ENCODE measurements around the gene MAGEC3.

MAGEC3 gene

GRCh38 chrX:141838016-141838415 is at the start of gene MAGEC3:
MAGEC3 (plus strand) TSS chrX:141838316; CDS start chrX:141838316, 0 bp downstream.
- no peak for DNase-seq (ENCODE audit: low read depth)

GRCh38 chrX:141791856-141792255 is 46.3 kb upstream of the MAGEC3 start:
- peak; percentile 12 for DNase-seq (ENCODE audit: low read depth)

DNA sequence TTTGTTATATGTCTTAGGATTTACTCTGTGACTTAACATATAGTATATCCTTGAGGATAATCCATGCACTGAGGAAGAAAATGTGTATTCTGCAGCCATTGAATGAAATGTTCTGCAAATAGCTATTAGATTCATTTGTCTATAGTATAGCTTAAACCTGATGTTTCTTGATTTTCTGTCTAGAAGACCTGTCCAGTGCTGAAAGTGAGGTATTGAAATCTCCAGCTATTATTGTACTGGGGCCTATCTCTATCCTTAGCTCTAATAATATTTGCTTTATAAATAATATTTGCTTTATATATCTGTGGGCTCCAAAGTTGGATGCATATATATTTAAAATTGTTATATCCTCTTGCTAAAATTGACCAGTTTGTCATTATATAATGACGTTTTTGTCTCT is 26.7 kb upstream of the MAGEC3 start:
- DNase-seq (ENCODE audit: low read depth): no peak

- no peak for DNase-seq (ENCODE audit: low read depth)
Observed at GRCh38 chrX:141814213-141814857, 23.8 kb upstream of the MAGEC3 start.

DNA sequence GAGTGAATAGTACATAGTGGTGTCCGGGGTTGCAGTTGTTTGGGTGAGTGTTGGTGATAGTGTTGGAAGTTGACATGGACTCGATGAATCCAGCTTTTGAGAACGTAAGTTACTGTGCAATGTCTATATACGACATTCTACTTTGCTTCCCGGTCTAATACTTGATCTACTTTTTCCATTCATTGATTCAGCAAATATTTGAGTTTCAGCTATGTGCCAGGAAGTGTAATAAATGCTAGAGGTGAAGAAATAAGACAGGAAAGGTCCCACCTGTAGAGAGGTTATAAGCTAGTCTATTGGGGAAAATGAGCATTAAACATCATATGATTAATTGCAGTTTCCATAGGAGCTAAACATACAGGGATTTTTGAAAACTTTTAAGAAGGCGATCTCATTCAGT is 22.2 kb upstream of the MAGEC3 start:
- DNase-seq (ENCODE audit: low read depth): no peak

DNA sequence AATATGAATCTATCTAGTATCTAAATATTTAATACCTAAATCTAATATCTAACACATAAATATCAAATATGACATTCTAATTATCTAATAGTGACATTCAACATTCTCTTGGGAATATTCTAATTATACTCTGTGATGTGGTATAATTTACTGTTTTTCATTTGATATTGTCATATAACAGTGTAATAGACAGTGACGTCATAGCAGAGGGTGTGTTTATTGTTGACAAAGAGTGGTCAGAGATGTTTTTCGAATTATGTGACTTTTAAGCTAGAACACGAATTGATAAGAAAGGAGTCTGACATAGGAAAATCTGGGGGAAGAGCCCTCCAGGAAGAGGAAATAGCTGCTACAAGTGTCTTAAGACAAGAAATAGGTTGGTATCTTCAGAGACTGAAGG is 5.9 kb upstream of the MAGEC3 start:
- no peak for DNase-seq (ENCODE audit: low read depth)

DNA sequence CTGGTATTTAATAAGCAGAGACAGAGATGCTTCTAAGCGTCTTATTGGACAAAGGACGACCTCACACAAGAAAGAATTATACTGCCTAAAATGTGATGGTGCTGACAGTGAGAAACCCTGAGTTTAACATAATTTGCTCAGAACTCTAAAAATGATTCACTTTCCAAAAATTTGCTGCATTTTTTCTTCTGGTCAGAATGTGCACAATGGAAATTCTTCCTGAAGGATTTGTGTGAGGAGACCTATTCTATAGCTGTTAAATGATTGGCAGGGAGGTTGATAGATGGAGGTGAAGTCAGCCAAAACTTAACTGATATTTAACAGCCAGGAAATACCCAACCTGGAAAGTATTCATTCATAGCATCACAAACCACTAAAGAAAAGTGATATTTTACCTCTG is 1.7 kb downstream of the MAGEC3 start:
- DNase-seq (ENCODE audit: low read depth): peak; percentile 38

GRCh38 chrX:141857479-141857878 is 19.4 kb downstream of the MAGEC3 start:
- no peak for DNase-seq (ENCODE audit: low read depth)

DNA sequence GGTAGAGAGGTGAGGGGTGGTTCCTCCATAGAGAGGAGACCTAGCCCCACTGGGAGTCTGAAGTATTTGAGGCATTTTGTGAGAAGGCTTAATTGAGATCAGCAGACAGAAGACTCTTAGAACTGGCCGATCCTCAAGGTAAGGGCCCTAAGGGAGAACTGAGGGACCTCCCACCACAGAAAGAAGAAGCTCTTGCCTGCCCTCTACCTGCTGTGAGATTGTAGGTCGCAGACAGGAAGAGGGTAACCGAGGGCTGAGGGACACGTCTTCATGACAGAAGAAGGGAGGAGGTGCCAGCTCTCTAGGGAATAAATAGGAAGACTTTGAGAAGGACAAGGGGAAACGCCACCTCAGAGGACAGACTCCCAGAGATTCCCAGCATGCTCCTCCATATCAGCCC is 41.5 kb downstream of the MAGEC3 start:
- no peak for DNase-seq (ENCODE audit: low read depth)

GRCh38 chrX:141888811-141889210 is 50.7 kb downstream of the MAGEC3 start:
- DNase-seq (ENCODE audit: low read depth): peak; percentile 51

DNA sequence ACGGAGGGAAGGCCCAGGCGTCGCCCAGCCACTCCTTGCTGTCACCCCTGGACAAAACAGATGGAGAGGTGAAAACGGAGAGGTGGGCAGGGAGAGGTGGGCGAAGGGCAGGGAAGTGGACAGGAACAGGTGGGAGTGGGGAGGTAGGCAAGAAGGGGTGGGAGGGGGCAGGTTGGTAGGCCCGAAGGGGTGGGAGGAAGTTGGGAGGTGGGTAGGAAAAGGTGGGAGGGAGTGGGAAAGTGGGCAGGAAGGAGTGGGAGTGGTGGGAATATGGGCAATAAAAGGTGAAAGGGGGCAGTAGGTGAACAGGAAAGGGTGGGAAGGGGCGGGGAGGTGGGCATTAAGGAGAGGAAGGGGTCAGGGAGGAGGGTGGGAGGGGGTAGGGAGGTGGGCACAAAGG is 56.6 kb downstream of the MAGEC3 start:
- no peak for DNase-seq (ENCODE audit: low read depth)

DNA sequence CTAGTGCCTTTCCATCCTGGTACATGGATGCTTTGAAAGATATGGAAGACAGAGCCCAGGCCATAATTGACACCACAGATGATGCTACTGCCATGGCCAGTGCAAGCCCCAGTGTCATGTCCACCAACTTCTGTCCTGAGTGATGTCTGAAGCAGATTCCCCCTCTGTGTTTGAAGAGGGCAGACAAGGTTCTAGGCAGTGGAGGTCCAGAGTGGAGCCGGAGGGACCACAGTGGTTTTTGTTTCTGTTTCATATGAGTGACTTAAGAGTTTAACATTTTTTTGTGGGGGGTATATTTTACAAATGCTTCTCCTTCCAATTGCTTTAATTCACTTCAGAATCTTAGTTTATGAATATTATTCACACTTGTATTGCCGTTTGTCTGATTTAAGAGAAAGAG is 59.6 kb downstream of the MAGEC3 start:
- DNase-seq (ENCODE audit: low read depth): no peak

- DNase-seq (ENCODE audit: low read depth): no peak
Observed at GRCh38 chrX:141902366-141902765, 64.2 kb downstream of the MAGEC3 start.

- no peak for DNase-seq (ENCODE audit: low read depth)
Observed at GRCh38 chrX:141903400-141904155, 65.5 kb downstream of the MAGEC3 start, which contains the start of gene MAGEC1. MAGEC1 (plus strand) TSS chrX:141903894; CDS start chrX:141905073, 1,179 bp downstream.

DNA sequence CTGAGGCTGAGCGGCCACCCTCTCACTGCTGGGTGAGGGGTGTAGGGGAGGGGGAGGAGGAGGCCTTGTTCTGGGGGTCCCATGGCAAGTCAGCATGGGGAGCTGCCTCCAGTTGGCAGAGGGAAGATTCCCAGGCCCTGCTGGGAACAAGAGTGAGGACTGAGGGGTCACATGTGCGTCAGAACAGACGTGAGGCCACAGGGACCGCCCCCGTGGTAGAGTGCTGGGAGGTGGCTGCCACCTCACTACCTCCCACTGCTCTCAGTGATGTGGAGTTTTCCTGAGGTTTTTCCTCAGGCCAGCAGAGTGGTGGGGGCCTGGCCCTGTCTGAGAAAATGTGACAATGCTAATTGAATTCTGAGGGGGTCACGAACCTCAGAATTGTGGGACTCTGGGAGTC is 66.1 kb downstream of the MAGEC3 start:
- no peak for DNase-seq (ENCODE audit: low read depth)

- DNase-seq (ENCODE audit: low read depth): no peak
Observed at GRCh38 chrX:141917801-141918200, 79.7 kb downstream of the MAGEC3 start.

DNA sequence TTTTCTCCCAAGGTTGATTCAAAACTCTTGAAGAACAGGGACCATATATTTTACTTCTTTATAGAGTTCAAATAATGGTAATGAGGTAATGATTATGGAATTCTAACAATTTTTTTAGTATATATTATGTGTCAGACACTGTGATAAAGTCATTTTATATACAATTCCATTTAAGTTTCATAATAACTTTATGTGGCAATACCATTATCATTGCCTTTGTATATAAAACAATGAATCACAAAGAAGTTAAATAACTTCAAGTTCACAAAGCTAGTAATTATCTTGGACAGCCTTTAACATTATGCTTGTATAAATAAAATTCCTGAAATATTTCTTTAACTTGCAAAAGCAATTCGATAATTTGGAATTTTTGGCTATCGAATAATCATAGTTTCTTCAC is 86.2 kb downstream of the MAGEC3 start:
- peak; percentile 42 for DNase-seq (ENCODE audit: low read depth)

- DNase-seq (ENCODE audit: low read depth): no peak
Observed at GRCh38 chrX:141928432-141928831, 90.3 kb downstream of the MAGEC3 start.

GRCh38 chrX:141934059-141934641 is 96.0 kb downstream of the MAGEC3 start:
- no peak for DNase-seq (ENCODE audit: low read depth)

DNA sequence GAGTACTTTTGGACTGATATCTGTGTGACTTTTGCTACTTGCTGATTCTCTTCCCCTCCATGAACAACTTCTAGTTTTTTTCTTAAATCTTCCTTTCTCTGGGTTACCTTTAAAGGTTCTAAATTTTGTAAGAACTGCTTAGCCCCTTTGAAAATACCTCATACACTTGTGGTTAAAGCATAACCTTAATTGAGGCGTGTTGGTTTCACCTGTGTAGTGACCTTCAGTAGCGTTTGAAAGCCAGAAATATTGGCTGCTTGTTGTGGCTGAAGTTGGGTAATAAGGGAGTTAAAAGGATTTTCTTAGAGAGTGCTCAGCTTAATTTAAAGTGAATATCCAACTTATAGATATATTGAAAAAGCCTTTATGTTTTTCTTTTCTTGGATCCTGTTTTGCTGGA is 97.5 kb downstream of the MAGEC3 start:
- DNase-seq (ENCODE audit: low read depth): no peak

- peak; percentile 36 for DNase-seq (ENCODE audit: low read depth)
Observed at GRCh38 chrX:141936080-141936479, 98.0 kb downstream of the MAGEC3 start.

- no peak for DNase-seq (ENCODE audit: low read depth)
Observed at GRCh38 chrX:141941234-141941633, 103.1 kb downstream of the MAGEC3 start.

DNA sequence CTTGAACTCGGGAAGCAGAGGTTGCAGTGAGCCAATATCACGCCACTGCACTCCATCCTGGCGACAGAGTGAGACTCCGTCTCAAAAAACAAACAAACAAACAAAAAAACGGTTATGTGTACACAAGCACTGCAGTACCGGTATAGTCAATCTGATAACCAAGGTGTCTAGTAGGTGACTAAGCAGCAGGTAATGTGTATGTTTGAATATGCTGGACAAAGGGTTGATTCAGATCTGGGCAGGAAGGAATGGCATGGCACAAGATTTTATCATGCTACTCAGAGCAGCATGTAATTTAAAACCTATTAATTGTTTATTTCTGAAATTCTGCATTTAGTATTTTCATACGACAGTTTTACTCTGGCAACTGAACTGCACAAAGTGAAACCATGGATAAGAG is 107.3 kb downstream of the MAGEC3 start:
- DNase-seq (ENCODE audit: low read depth): no peak

Measured in ELR (cell line).